BE2C (cell line): Measurements from ENCODE around the gene MEIS1.

ENCODE experiments used
- DNase-seq: peaks from one replicate; pipeline ENCODE4 v3.0.0-alpha.2; 2020
- H3K27me3 ChIP-seq: fragments of 250-450 bp; sonication (Bioruptor Pico); 2 replicates; pipeline ENCODE4 v1.5.1; 2020; ENCODE audit warnings: mild to moderate bottlenecking
- H3K36me3 ChIP-seq: fragments of 250-450 bp; sonication (Bioruptor Pico); 2 replicates; pipeline ENCODE4 v1.5.1; 2020; ENCODE audit warnings: mild to moderate bottlenecking
- H3K4me1 ChIP-seq: fragments of 250-450 bp; sonication (Bioruptor Pico); 2 replicates; pipeline ENCODE4 v1.5.1; 2020
- H3K4me3 ChIP-seq: 2 replicates; pipeline ENCODE4 v1.5.1; 2011; ENCODE audit warnings: low read depth, low read length
- H3K9me3 ChIP-seq: fragments of 250-450 bp; sonication (Bioruptor Pico); 2 replicates; pipeline ENCODE4 v1.5.1; 2020
- CTCF ChIP-seq: IDR thresholded peaks from 2 replicates; pipeline ENCODE4 v1.5.1; 2012; ENCODE audit warnings: mild to moderate bottlenecking, low read depth, low read length

The MEIS1 gene

GRCh38 chr2:66567729-66568128 is 132.8 kb downstream of the MEIS1 start:
- no peak for TF ChIP-seq CTCF
- Histone ChIP-seq H3K36me3 (no peaks in the 10 kb centered on the region), H3K4me1 (peaks cover 3% of the 10 kb centered on the region), H3K27me3 (no peaks in the 10 kb centered on the region), H3K4me3 (no peak overlapping the region), H3K9me3 (no peaks in the 10 kb centered on the region)
- no peak for DNase-seq

- Histone ChIP-seq H3K4me3 (no peak overlapping the region), H3K27me3 (no peaks in the 10 kb centered on the region), H3K36me3 (no peaks in the 10 kb centered on the region), H3K9me3 (no peaks in the 10 kb centered on the region), H3K4me1 (peaks cover 3% of the 10 kb centered on the region)
- TF ChIP-seq CTCF = no peak
- no peak for DNase-seq
Measured at GRCh38 chr2:66568650-66569300, 133.8 kb downstream of the MEIS1 start.

GRCh38 chr2:66569321-66569851 is 134.5 kb downstream of the MEIS1 start:
- peak; percentile 35 for DNase-seq
- TF ChIP-seq CTCF = no peak
- no peaks in the 10 kb centered on the region for H3K36me3 ChIP-seq
- H3K4me1 ChIP-seq = peaks cover 3% of the 10 kb centered on the region
- H3K27me3 ChIP-seq = no peaks in the 10 kb centered on the region
- H3K4me3 ChIP-seq = no peak overlapping the region
- no peaks in the 10 kb centered on the region for H3K9me3 ChIP-seq

GRCh38 chr2:66569974-66570373 is 135.0 kb downstream of the MEIS1 start:
- H3K36me3 ChIP-seq = no peaks in the 10 kb centered on the region

GRCh38 chr2:66570471-66570870 is 135.5 kb downstream of the MEIS1 start:
- no peak overlapping the region for H3K4me3 ChIP-seq
- no peak for TF ChIP-seq CTCF
- H3K4me1 ChIP-seq = peaks cover 3% of the 10 kb centered on the region
- no peaks in the 10 kb centered on the region for H3K27me3 ChIP-seq
- H3K36me3 ChIP-seq = no peaks in the 10 kb centered on the region
- H3K9me3 ChIP-seq = no peaks in the 10 kb centered on the region
- DNase-seq = no peak

More at GRCh38 chr2:66569974-66570373, 135.0 kb downstream of the MEIS1 start:
- Histone ChIP-seq H3K9me3 (no peaks in the 10 kb centered on the region), H3K4me3 (no peak overlapping the region), H3K4me1 (peaks cover 3% of the 10 kb centered on the region), H3K27me3 (no peaks in the 10 kb centered on the region)
- no peak for DNase-seq
- TF ChIP-seq CTCF = no peak

GRCh38 chr2:66571918-66572317 is 137.0 kb downstream of the MEIS1 start:
- Histone ChIP-seq H3K4me3 (no peak overlapping the region), H3K4me1 (peaks cover 3% of the 10 kb centered on the region), H3K27me3 (no peaks in the 10 kb centered on the region), H3K36me3 (no peaks in the 10 kb centered on the region), H3K9me3 (no peaks in the 10 kb centered on the region)
- no peak for DNase-seq
- TF ChIP-seq CTCF = no peak
